Gastroesophageal sphincter (tissue), 3 donors: ENCODE data around the gene LARGE1.

Experiments
- POLR2A ChIP-seq, 2 donors: fragments of 450-650 bp; IDR thresholded peaks; one replicate each; pipeline ENCODE4 v1.6.1; 2017; ENCODE audit warnings: antibody characterized with exemption in 2 of 2, mild to moderate bottlenecking in 2 of 2, moderate library complexity in 1 of 2
- POLR2AphosphoS5 ChIP-seq: sonication (generic); formaldehyde crosslinking; IDR thresholded peaks from one replicate; pipeline ENCODE4 v1.6.1; 2017; ENCODE audit warnings: antibody characterized with exemption
- TF ChIP-seq, protein P1 (sequence below), 4 experiments: fragments of 200-600 bp in 2 of 4; fragments of 450-650 bp in 2 of 4; sonication (generic) in 1 of 4; IDR thresholded peaks; one replicate each; pipeline ENCODE4 v1.5.1; 2017 to 2019; ENCODE audit warnings: antibody characterized with exemption in 4 of 4, mild to moderate bottlenecking in 2 of 4, moderate library complexity in 2 of 4

DNA sequence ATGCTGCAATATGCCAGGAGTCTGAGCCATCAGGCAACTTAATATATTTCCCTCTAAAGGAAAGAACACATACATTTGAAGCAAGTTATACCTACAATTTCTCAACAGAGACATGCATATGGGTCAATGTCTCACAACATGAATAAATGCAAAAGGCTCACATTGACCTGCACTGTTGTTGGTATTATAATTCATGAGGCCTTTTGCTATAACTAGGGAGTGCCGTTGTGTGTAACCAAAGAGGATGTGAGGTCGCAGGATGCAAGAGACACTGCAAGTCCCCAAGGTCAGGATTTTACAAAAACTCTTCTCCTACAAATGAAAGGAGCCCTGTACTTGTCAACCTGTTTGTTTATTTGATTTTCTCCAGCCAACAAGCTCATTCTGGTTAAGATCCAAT lies 250.5 kb downstream of the LARGE1 start:
- TF ChIP-seq, protein P1, sequence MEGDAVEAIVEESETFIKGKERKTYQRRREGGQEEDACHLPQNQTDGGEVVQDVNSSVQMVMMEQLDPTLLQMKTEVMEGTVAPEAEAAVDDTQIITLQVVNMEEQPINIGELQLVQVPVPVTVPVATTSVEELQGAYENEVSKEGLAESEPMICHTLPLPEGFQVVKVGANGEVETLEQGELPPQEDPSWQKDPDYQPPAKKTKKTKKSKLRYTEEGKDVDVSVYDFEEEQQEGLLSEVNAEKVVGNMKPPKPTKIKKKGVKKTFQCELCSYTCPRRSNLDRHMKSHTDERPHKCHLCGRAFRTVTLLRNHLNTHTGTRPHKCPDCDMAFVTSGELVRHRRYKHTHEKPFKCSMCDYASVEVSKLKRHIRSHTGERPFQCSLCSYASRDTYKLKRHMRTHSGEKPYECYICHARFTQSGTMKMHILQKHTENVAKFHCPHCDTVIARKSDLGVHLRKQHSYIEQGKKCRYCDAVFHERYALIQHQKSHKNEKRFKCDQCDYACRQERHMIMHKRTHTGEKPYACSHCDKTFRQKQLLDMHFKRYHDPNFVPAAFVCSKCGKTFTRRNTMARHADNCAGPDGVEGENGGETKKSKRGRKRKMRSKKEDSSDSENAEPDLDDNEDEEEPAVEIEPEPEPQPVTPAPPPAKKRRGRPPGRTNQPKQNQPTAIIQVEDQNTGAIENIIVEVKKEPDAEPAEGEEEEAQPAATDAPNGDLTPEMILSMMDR (IDR thresholded peaks at IDR 0.05) = no peak
- TF ChIP-seq POLR2AphosphoS5 (no peak), POLR2A (IDR thresholded peaks at IDR 0.05) (no peak)
